ENCODE data around the gene GULP1.

Gene GULP1

GRCh38 chr2:188610050-188610444, 318.4 kb downstream of the GULP1 start:
- DNase-seq = no peak

GRCh38 chr2:188610827-188611226, 319.2 kb downstream of the GULP1 start:
- DNase-seq = no peak

GRCh38 chr2:188619146-188619545, 327.5 kb downstream of the GULP1 start:
- no peak for DNase-seq

- DNase-seq = no peak
These were observed 329.2 kb downstream of the GULP1 start for GRCh38 chr2:188620916-188621315.

GRCh38 chr2:188622601-188623260, 331.1 kb downstream of the GULP1 start:
- no peak for DNase-seq

DNA sequence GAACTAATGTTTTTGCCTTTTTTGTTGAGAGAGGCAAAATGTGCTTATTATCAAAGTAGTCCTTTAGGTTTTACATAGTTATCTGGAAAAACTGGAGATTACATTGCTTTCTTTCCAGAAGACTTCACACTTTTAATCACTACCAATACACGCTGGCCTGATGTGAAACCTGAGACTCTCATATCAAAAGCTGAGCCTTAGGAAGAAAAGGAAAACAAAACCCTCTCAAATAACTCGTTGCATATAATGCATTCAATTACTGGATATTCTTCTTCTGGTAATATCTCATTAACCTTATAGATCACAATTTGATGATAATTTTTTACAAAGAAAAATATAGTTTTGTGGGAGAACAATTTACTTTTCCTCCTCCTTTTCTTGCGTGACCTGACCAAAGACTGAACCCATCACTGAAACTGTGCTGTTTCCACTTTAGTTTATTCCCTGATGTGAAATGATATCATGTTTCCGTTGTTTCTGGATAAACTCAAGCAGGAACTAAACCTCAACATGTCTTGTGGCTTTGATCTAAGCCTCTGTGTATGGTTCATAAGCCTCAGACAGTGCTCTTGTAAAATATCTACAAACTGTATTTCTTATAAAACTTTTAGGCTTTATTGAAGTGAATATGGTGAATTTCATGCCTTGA, 332.4 kb downstream of the GULP1 start:
- no peak for DNase-seq

DNA sequence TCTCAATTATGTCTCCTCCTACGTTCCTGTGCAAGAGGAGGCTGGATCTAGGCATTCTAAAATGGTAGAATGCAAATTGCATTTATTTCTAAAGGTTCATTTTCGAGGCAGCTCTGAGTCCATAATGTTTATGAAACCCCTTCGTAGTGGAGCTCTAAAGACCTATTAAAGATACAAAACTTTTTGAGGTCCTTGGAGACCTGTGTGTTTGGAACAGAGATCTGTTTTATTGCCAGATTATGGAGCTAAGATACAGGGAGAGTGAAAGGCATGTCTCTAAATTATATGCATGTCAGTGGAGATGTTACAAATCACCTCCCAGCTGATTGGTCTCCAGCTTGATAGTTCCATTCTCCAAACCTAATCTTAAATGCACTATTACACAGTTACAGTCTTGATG, 335.8 kb downstream of the GULP1 start:
- no peak for DNase-seq

GRCh38 chr2:188628989-188629752, 337.5 kb downstream of the GULP1 start:
- DNase-seq = no peak

DNA sequence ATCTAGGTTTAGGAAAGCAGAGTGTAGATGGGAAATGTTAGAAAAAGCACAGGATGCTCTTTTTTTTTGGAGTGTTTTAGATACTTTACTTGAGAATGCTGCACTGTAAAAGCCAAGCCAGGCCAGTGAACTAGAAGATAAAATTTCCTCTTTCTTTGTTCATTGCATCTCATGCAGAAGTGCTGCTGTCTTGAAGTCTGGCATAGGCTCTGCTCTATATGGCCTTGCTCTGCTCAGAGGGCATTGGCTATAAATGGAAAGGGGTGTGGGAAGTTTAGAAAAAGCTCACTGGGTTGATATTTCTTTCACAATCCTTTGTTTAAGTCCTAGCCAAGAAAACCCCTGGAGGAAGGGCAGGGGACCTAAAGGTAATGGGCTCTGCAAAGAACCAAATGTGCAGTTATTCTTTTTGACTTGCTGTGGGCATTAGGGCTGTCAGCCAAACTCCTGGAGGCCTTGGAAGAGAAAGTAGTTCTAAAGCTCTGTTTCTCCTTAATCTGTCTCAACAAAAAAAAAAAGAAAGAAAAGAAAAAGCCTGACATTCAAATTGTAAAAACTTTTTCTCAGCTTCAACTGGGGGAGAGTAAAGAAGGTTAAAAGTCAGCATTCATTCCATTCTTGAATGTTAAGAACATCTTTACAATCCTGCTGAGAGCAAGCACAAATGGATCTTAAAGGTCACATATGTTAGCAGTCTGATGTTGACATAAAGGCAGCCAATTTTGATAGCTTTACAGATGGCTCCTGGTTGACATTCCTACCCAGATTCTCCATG, 338.3 kb downstream of the GULP1 start:
- no peak for DNase-seq

- no peak for DNase-seq
These were observed 339.5 kb downstream of the GULP1 start for GRCh38 chr2:188631037-188631809.

DNA sequence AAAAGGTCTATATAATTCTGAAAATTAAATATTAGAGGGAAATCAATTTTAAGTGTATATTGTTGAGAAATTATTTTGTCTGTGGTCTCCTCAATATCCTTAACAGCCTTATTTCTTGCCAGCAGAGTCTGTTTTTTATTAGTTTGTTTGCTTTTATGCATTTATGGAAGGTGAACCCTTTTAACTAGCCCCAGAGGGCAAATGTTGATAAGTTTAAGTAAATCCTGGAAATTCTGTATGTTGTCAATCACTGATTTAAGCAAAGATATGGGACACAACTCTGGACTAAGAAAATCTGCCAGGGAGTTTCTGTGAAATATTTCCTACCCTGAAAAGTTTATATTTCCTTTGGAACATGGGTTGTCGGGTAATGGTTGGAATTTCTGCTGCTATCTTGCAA, 343.0 kb downstream of the GULP1 start:
- no peak for DNase-seq

Data from activated gamma-delta T cell (primary cell).